Bronchial smooth muscle cell (primary cell): ENCODE data around the gene DPY19L3. TPM values are rescaled to one million over a fixed set of nuclear protein-coding genes. Genes with fewer than 3 reads are reported as not detected.

Experiments used
- total RNA-seq: library from RNA; depleted of rRNA; stranded (reverse); fragments of >200 nt; gene quantifications from 2 replicates; pipeline ENCODE4 v1.2.1, GENCODE V29; 2014

DPY19L3 gene, protein sequence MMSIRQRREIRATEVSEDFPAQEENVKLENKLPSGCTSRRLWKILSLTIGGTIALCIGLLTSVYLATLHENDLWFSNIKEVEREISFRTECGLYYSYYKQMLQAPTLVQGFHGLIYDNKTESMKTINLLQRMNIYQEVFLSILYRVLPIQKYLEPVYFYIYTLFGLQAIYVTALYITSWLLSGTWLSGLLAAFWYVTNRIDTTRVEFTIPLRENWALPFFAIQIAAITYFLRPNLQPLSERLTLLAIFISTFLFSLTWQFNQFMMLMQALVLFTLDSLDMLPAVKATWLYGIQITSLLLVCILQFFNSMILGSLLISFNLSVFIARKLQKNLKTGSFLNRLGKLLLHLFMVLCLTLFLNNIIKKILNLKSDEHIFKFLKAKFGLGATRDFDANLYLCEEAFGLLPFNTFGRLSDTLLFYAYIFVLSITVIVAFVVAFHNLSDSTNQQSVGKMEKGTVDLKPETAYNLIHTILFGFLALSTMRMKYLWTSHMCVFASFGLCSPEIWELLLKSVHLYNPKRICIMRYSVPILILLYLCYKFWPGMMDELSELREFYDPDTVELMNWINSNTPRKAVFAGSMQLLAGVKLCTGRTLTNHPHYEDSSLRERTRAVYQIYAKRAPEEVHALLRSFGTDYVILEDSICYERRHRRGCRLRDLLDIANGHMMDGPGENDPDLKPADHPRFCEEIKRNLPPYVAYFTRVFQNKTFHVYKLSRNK
- 15.8 and 17.7 TPM in 2 replicates for total RNA-seq

DNA sequence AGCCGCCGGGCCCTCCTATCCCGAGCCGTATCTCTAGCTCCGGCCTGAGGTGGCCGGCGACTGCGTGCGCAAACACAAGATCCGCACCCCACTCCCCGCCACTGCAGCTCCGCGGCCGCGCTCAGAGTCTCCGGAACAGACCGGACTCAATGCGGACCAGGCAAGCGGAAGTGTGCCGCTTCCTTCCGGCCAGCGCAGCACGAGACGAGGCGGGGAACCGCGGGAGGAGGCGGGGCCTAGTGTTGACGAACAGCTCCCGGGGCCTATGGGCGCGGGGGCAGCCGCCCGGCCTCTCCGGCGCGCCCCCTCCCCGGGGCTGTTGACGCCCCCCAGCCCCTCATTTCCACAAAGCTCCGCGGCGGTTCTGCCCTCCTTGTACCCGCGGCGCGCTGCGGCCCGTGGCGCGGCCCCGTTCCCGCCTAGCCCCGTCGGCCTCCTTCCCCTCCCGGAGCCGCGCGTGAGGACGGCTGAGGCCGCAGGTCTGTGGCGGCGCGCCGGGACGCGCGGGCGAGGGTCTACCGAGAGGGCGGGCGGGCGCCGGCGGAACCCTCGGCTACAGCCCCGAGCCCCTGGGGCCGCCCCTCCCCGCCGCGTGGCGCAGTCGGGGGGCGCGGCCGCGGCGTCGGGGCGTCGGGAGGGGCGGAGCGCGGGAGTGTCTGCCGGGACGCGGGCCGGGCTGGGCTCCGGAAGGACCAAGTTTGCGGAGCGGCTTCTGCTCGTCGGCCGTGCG lies at the start of gene DPY19L3:
TSS of gene DPY19L3 (plus strand) at position 340 of the 730 bp plus-strand sequence. CDS start 2,484 bp downstream, outside the sequence.

Other genes starting within 250 kb of the DPY19L3 start
- gene ZNF507, start 60.2 kb upstream of the DPY19L3 start, total RNA-seq = 6.8 and 8.0 TPM in 2 replicates
- gene PDCD5, start 175.4 kb downstream of the DPY19L3 start, total RNA-seq = 96.3 and 112 TPM in 2 replicates